Osteoblast (primary cell): ENCODE measurements around the gene FBXW8. TPM values are rescaled to one million over a fixed set of nuclear protein-coding genes. Genes with fewer than 3 reads are reported as not detected.
"Not testable (repeated sequence)": the region's sequence is repeated elsewhere in the genome, so short reads cannot be mapped to it uniquely, and the experiment has no call there.

Experiments used
- DNase-seq: peaks from one replicate; pipeline ENCODE4 v3.0.0; 2011; ENCODE audit warnings: low spot score, mixed read lengths; ENCODE audit not compliant: insufficient read length; ENCODE audit errors: missing footprints
- H2AFZ ChIP-seq: 2 replicates; pipeline ENCODE4 v1.6.0; 2011; ENCODE audit warnings: mild to moderate bottlenecking, low read length
- H3K27ac ChIP-seq: 2 replicates; pipeline ENCODE4 v1.5.1; 2011; ENCODE audit warnings: mild to moderate bottlenecking, low read depth, low read length, moderate library complexity
- H3K27me3 ChIP-seq: 2 replicates; pipeline ENCODE4 v1.6.0; 2012; ENCODE audit warnings: mild to moderate bottlenecking, control low read depth, inconsistent platforms, low read length, moderate library complexity; ENCODE audit not compliant: insufficient read depth
- H3K36me3 ChIP-seq: 2 replicates; pipeline ENCODE4 v1.5.1; 2011; ENCODE audit warnings: mild to moderate bottlenecking, low read length, control low read depth, moderate library complexity; ENCODE audit not compliant: insufficient read depth
- H3K4me1 ChIP-seq: 2 replicates; pipeline ENCODE4 v1.5.1; 2011; ENCODE audit warnings: mild to moderate bottlenecking, low read length, control low read depth, moderate library complexity; ENCODE audit not compliant: insufficient read depth
- H3K4me2 ChIP-seq: 2 replicates; pipeline ENCODE4 v1.6.0; 2011; ENCODE audit warnings: mild to moderate bottlenecking, low read length; ENCODE audit not compliant: insufficient read depth
- H3K4me3 ChIP-seq: fragments of 200-600 bp; sonication (generic); 3 replicates; pipeline ENCODE4 v1.5.1; 2012; ENCODE audit warnings: mild to moderate bottlenecking, low read length, inconsistent platforms; ENCODE audit not compliant: insufficient read depth
- H3K79me2 ChIP-seq: 2 replicates; pipeline ENCODE4 v1.6.0; 2012; ENCODE audit warnings: mild to moderate bottlenecking, low read length, control low read depth, inconsistent platforms; ENCODE audit not compliant: insufficient read depth
- H3K9me3 ChIP-seq: 2 replicates; pipeline ENCODE4 v1.5.1; 2011; ENCODE audit warnings: low read depth, low read length, control low read depth
- H4K20me1 ChIP-seq: 2 replicates; pipeline ENCODE4 v1.6.0; 2012; ENCODE audit warnings: mild to moderate bottlenecking, low read length, control low read depth; ENCODE audit not compliant: insufficient read depth
- CTCF ChIP-seq: IDR thresholded peaks from 2 replicates; pipeline ENCODE4 v1.5.1; 2011; ENCODE audit warnings: mild to moderate bottlenecking, low read depth, low read length, moderate library complexity; ENCODE audit errors: extremely low read depth
- total RNA-seq: library from RNA; depleted of rRNA; stranded (reverse); fragments of >200 nt; gene quantifications from 2 replicates; pipeline ENCODE4 v1.2.3, GENCODE V29; 2012

Gene FBXW8
- total RNA-seq, 1 donor, result 27.5 TPM

- Histone ChIP-seq H3K4me2 (no peak overlapping the region), H4K20me1 (no peaks in the 10 kb centered on the region), H3K36me3 (no peaks in the 10 kb centered on the region), H3K9me3 (no peaks in the 10 kb centered on the region), H3K4me1 (peaks cover 7% of the 10 kb centered on the region), H2AFZ (no peak overlapping the region), H3K27me3 (peaks cover 8% of the 10 kb centered on the region), H3K79me2 (no peaks in the 10 kb centered on the region), H3K27ac (no peak overlapping the region), H3K4me3 (no peak overlapping the region)
- no peak for TF ChIP-seq CTCF
- no peak for DNase-seq
Observed at GRCh38 chr12:117052386-117053049, 141.8 kb downstream of the FBXW8 start.

- Histone ChIP-seq H3K27ac (no peak overlapping the region), H3K4me3 (no peak overlapping the region), H2AFZ (no peak overlapping the region), H4K20me1 (no peaks in the 10 kb centered on the region), H3K4me1 (peaks cover 4% of the 10 kb centered on the region), H3K36me3 (no peaks in the 10 kb centered on the region), H3K27me3 (peaks cover 8% of the 10 kb centered on the region), H3K9me3 (no peaks in the 10 kb centered on the region), H3K4me2 (no peak overlapping the region), H3K79me2 (no peaks in the 10 kb centered on the region)
- no peak for TF ChIP-seq CTCF
- DNase-seq, result no peak
Observed at GRCh38 chr12:117053050-117053400, 142.3 kb downstream of the FBXW8 start.

GRCh38 chr12:117053597-117054201 lies 142.9 kb downstream of the FBXW8 start:
- Histone ChIP-seq H3K4me2 (no peak overlapping the region), H3K27ac (no peak overlapping the region), H3K9me3 (no peaks in the 10 kb centered on the region), H3K36me3 (no peaks in the 10 kb centered on the region), H4K20me1 (no peaks in the 10 kb centered on the region), H3K79me2 (no peaks in the 10 kb centered on the region), H3K4me3 (no peak overlapping the region), H2AFZ (no peak overlapping the region), H3K27me3 (peaks cover 10% of the 10 kb centered on the region), H3K4me1 (no peaks in the 10 kb centered on the region)
- no peak for TF ChIP-seq CTCF
- no peak for DNase-seq

GRCh38 chr12:117054279-117054678 lies 143.5 kb downstream of the FBXW8 start:
- H3K9me3 ChIP-seq, result no peaks in the 10 kb centered on the region
- H3K4me2 ChIP-seq, result no peak overlapping the region
- H3K27me3 ChIP-seq, result peaks cover 10% of the 10 kb centered on the region
- H3K36me3 ChIP-seq, result no peaks in the 10 kb centered on the region
- no peak for TF ChIP-seq CTCF
- H2AFZ ChIP-seq, result no peak overlapping the region
- no peaks in the 10 kb centered on the region for H4K20me1 ChIP-seq
- H3K4me1 ChIP-seq, result no peaks in the 10 kb centered on the region
- H3K4me3 ChIP-seq, result no peak overlapping the region
- no peak for DNase-seq
- no peaks in the 10 kb centered on the region for H3K79me2 ChIP-seq
- no peak overlapping the region for H3K27ac ChIP-seq

- H3K4me1 ChIP-seq, H3K79me2 ChIP-seq, H3K36me3 ChIP-seq, DNase-seq, H3K4me3 ChIP-seq, H3K4me2 ChIP-seq, H3K9me3 ChIP-seq, H3K27ac ChIP-seq, H4K20me1 ChIP-seq, H2AFZ ChIP-seq, H3K27me3 ChIP-seq: not testable (repeated sequence)
Observed at GRCh38 chr12:117057626-117058025, 146.9 kb downstream of the FBXW8 start.
